Stimulated activated CD8-positive, alpha-beta memory T cell treated with anti-CD3 and anti-CD28 coated beads, Interleukin-12 subunit alpha, Interleukin-12 subunit beta, amount 100 ng/mL, for 1 hour (primary cell): Measurements from ENCODE around the gene TAF11L14.
"Not testable (repeated sequence)": the region's sequence is repeated elsewhere in the genome, so short reads cannot be mapped to it uniquely, and the experiment has no call there.

Source experiments
- DNase-seq: peaks from one replicate; pipeline ENCODE4 v3.0.0-alpha.2; 2020; ENCODE audit warnings: low read depth

TAF11L14 gene

DNA sequence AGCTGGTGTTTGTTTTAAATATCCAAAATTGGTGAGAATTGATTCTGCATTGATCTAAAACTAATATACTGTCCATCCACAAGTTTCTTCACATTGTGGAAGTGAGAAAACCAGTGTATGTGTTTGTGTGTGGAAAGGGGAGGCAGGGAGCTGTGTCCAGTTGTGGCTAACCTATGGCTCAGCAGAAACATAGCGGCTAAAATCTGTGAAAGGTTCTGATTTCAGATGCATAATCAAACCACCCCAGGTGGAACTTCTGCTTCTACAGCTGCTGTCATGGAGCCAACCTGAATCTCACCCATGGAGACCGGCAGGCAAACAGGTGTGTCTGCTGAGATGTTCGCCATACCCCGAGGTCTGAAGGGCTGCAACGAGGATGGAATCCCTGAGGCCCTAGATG is at the start of gene TAF11L14:
Gene TAF11L14 (plus strand): TSS at position 301 of the 400 bp plus-strand sequence.
- DNase-seq: no peak

DNA sequence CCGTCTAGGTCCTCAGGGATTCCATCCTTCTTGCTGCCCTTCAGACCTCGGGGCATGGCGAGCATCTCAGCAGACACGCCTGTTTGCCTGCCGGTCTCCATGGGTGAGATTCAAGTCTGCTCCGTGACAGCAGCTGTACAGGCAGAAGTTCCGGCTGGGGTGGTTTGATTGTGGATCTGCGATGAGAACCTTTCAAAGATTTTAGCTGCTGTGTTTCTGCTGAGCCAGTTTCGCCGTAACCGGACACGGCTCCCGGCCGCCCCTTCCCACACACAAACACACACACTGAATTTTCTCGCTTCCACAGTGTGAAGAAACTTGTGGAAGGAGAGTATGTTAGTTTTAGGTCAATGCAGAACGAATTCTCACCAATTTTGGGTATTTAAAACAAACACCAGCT is 48.6 kb upstream of the TAF11L14 start, which contains the start of gene TAF11L7:
Gene TAF11L7 (minus strand): TSS at position 101 of the 400 bp plus-strand sequence.
- not testable (repeated sequence) for DNase-seq

DNA sequence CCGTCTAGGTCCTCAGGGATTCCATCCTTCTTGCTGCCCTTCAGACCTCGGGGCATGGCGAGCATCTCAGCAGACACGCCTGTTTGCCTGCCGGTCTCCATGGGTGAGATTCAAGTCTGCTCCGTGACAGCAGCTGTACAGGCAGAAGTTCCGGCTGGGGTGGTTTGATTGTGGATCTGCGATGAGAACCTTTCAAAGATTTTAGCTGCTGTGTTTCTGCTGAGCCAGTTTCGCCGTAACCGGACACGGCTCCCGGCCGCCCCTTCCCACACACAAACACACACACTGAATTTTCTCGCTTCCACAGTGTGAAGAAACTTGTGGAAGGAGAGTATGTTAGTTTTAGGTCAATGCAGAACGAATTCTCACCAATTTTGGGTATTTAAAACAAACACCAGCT is 43.4 kb upstream of the TAF11L14 start, which contains the start of gene TAF11L8:
Gene TAF11L8 (minus strand): TSS at position 101 of the 400 bp plus-strand sequence.
- not testable (repeated sequence) for DNase-seq

DNA sequence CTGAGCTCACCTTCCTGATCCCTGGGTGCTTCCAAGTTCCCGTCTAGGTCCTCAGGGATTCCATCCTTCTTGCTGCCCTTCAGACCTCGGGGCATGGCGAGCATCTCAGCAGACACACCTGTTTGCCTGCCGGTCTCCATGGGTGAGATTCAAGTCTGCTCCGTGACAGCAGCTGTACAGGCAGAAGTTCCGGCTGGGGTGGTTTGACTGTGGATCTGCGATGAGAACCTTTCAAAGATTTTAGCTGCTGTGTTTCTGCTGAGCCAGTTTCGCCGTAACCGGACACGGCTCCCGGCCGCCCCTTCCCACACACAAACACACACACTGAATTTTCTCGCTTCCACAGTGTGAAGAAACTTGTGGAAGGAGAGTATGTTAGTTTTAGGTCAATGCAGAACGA is 40.0 kb upstream of the TAF11L14 start, which contains the start of gene TAF11L9:
Gene TAF11L9 (minus strand): TSS at position 140 of the 400 bp plus-strand sequence.
- not testable (repeated sequence) for DNase-seq

DNA sequence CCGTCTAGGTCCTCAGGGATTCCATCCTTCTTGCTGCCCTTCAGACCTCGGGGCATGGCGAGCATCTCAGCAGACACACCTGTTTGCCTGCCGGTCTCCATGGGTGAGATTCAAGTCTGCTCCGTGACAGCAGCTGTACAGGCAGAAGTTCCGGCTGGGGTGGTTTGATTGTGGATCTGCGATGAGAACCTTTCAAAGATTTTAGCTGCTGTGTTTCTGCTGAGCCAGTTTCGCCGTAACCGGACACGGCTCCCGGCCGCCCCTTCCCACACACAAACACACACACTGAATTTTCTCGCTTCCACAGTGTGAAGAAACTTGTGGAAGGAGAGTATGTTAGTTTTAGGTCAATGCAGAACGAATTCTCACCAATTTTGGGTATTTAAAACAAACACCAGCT is 36.5 kb upstream of the TAF11L14 start, which contains the start of gene TAF11L10:
Gene TAF11L10 (minus strand): TSS at position 101 of the 400 bp plus-strand sequence.
- DNase-seq: not testable (repeated sequence)

DNA sequence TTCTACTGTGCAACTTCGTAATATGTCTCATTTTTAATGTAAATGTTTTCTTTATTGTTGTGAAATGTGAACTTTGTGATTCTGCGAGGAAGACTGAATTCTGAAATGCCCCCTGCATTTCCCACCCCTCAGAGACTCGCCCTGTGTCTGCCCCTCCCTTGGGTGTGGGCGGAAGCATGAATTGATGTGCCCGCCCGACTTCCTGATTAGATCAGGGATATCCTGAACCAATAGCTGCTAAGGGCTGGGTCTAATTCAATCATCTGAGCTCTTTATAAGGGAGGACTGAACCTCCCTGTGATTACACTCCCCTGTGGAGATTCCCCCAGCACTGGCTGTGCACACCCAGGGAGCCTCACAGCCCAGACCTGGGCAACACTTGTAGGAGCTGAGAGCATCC is 30.4 kb upstream of the TAF11L14 start, which contains the start of gene TAF11L11:
Gene TAF11L11 (plus strand): TSS at position 304 of the 400 bp plus-strand sequence.
- not testable (repeated sequence) for DNase-seq

DNA sequence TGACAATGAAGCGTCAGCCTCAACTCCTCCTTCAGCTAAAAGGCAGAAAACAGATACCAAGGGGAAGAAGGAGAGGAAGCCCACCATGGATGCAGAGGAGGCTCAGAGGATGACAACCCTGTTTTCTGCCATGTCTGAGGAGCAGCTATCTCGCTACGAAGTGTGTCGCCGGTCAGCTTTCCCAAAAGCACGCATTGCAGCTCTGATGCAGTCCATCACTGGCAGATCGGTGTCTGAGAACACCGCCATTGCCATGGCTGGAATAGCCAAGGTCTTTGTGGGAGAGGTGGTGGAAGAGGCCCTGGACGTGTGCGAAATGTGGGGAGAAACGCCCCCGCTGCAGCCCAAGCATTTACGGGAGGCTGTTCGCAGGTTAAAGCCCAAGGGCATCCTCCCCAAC is 29.3 kb upstream of the TAF11L14 start:
- no peak for DNase-seq

DNA sequence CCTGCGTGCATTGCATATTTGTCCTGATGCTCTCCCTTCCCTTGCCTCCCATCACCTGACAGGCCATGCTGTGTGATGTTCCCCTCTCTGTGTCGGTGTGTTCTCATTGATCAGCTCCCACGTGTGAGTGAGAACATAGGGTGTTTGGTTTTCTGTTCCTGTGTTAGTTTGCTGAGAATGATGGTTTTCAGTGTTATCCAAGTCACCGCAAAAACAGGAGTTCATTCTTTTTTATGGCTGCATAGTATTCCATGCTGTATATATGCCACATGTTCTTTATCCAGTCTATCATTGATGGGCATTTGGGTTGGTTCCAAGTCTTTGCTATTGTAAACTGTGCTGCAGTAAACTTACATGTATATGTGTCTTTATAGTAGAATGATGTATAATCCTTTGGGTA is 26.8 kb upstream of the TAF11L14 start:
- not testable (repeated sequence) for DNase-seq

DNA sequence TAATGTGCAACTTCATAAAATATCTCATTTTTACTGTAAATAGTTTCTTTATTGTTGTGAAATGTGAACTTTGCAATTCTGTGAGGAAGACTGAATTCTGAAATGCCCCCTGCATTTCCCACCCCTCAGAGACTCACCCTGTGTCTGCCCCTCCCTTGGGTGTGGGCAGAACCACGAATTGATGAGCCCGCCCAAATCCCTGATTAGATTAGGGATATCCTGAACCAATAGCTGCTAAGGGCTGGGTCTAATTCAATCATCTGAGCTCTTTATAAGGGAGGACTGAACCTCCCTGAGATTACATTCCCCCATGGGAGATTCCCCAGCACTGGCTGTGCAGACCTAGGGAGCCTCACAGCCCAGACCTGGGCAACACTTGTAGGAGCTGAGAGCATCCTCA is 24.2 kb upstream of the TAF11L14 start, which contains the start of gene TAF11L12:
Gene TAF11L12 (plus strand): TSS at position 301 of the 400 bp plus-strand sequence.
- not testable (repeated sequence) for DNase-seq

DNA sequence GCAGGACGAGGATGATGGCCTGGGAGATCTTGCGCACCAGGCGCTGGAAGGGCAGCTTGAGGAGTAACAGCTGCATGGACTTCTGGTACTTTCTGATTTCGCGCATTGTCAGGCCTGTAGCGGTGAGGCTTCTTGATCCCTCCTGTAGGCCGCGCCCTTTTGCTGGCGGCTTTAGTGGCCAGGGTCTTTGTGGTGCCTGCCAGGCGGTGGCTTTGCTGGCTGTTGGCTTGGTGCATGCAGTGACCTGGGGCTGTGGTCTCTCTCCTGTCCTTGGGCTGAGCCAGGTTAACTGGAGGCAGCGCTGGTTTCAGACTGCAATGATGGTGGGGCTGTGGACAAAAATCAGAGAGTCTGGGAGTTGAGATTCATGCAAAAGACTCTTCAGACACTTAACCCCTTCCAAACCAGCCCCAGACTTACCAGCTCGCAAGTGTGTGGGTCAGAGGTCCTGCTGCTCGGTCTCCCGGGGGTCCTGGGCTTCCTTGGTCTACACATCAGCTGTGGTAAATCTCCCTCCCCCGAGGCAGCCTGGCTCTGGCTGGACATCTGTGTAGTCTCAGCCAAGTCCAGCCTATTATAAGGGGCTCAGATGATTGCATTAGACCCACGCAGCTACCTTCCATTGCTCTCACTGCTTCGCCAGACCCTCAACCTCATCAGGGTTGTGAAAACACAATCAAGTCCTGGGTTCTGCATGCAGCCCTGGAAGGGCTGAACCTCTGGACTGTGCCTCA is 19.2 kb upstream of the TAF11L14 start:
- no peak for DNase-seq

DNA sequence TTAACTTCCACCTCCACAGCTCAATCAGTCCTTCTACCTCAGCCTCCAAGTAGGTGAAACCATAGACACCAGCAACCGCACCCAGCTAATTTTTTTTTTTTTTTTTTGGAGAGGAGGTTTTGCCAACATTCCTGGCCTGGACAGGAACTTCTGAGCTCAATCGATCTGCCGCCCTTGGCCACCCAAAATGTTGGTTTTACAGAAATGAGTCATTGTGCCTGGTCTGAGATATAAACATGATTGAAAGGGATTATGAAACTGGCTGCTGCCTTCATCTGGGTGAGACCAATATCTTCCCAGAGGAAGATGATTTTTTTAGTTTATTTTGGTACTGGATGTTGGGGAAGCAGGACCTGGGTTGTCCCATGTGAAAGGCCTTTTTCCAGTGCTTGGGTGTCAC is 14.9 kb upstream of the TAF11L14 start:
- DNase-seq: no peak

DNA sequence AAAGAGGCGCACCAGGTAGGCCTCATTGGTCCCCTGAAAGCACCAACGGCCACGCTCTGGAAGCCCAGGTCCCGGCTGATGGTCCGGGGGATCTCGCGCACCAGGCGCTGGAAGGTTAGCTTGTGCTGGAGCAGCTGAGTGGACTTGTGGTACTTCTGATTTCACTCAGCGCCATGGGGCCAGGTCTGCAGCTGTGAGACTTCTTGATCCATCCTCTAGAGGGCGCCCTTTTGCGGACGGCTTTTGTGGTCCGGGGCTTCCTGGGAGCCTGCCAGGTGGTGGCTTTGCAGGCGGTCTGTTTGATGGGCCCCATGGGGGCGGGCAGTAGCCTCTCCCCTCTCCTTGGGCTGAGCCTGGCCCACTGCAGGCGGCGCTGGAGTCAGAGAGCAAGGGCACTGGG is 13.6 kb upstream of the TAF11L14 start:
- no peak for DNase-seq

DNA sequence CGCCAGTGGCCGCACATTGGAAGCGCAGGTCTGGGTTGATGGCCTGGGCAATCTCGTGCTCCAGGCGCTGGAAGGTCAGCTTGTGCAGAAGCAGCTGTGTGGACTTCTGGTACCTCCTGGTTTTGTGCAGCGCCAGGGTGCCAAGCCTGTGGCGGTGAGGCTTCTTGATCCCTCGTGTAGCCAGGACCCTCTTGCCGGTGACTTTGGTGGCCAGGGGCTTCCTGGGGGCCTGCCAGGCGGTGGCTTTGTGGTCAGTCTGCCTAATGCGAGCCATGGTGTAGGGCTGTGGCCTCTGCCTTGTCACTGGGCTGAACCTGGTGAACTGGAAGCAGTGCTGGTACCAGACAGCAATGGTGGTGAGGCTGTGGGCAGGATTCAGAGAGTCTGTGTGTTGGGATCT is 8.6 kb upstream of the TAF11L14 start:
- no peak for DNase-seq

DNA sequence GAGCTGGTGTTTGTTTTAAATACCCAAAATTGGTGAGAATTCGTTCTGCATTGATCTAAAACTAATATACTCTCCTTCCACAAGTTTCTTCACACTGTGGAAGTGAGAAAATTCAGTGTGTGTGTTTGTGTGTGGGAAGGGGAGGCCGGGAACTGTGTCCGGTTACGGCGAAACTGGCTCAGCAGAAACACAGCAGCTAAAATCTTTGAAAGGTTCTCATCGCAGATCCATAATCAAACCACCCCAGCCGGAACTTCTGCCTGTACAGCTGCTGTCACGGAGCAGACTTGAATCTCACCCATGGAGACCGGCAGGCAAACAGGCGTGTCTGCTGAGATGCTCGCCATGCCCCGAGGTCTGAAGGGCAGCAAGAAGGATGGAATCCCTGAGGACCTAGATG is 2.5 kb upstream of the TAF11L14 start, which contains the start of gene TAF11L13:
Gene TAF11L13 (plus strand): TSS at position 301 of the 400 bp plus-strand sequence.
- not testable (repeated sequence) for DNase-seq

DNA sequence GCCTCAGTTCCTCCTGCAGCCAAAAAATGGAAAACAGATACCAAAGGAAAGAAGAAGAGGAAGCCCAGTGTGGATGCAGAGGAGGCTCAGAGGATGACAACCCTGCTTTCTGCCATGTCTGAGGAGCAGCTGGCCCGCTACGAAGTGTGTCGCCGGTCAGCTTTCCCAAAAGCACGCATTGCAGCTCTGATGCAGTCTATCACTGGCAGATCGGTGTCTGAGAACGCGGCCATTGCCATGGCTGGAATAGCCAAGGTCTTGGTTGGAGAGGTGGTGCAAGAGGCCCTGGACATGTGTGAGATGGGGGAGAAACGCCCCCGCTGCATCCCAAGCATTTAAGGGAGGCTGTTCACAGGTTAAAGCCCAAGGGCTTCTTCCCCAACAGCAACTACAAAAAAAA is 15.0 kb downstream of the TAF11L14 start:
- DNase-seq: not testable (repeated sequence)

DNA sequence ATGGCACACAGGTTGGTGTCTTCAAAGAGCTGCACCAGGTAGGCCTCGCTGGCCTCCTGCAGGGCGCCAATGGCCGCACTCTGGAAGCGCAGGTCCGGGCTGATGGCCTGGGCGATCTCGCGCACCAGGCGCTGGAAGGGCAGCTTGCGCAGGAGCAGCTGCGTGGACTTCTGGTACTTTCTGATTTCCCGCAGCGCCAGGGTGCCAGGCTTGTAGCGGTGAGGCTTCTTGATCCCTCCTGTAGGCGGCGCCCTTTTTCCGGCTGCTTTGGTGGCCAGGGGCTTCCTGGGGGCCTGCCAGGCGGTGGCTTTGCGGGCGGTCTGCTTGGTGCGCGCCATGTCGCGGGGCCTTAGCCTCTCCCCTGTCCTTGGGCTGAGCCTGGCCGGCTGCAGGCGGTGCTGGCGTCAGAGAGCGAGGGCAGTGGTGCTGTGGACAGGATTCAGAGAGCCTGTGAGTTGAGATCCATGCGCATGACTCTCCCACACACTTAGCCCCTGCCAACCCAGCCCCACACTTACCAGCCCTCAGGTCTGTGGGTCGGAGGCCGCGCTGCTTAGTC is 21.0 kb downstream of the TAF11L14 start:
- DNase-seq: not testable (repeated sequence)

DNA sequence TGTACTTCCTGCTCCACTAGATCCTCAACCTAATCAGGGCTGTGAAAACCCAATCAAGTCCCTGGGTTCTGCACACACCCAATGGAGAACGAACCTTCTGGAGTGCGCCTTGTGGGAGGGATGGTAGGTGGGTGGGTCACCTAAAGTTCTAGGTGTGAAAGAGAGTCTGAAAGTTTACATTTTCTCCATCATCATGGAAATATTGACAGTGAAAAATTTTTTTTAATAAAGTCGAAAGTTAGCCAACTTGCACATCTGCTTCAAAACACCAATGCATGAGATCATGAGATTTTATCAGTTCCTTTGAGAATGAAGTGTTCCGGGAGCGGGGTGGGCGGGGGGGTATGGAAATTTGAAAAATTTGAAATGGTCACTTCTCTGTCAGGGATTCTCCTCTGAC is 21.7 kb downstream of the TAF11L14 start:
- no peak for DNase-seq

DNA sequence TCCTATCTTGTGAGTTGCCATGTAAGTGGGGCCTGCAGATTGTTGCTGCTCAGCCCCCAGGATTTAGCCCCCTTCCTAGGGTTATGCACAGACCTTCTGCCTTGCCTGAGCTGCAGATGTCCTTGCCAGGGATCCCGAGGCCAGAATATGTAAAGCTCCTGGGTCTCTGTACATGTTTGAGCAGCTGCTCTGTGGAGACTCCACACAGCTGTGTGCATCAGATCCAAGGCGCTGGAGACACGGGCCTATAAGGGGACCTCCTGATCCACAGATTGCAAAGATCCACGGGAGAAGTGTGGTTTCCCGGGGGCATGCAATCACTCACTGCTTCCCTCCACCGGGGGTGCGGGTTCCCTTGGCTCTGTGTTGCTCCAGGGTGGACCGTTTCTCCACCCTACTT is 28.9 kb downstream of the TAF11L14 start:
- DNase-seq: no peak

DNA sequence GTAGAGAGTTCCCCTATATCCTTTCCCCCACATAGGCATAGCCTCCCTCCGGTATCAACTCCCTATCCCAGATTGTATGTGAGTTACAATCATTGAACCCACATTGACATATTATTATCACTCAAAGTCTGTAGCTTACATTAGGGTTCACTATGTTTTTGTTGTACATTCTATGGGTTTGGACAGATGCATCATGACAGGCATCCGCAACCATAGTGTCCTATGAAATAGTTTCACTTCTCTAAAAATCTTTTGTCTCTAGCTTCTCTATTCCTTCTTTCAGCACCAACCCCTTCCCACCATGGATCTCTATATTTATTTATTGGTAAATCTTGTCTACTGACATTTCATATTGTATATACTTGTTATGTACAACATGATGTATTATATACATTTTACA is 31.6 kb downstream of the TAF11L14 start:
- DNase-seq: no peak

DNA sequence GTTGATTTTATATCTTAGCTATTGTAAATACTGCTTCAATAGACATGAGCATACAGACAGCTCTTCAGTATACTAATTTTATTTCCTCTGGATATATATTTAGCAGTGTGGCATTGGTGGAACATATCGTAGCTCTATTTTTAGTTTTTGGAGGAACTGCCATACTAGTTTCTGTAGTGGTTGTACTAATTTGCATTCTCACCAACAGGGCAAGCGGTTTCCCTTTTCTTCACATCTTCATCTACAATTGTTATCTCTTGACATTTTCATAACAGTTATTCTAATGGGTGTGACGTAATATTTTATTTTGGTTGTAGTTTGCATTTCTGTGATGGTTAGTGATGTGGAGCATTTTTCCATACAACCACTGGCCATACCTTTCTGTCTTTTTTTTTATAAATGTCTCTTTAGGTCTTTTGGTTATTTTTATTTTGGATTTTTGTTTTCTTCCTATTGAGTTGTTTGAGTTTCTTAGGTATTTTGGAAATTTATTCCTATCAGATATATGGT is 32.5 kb downstream of the TAF11L14 start:
- DNase-seq: no peak

DNA sequence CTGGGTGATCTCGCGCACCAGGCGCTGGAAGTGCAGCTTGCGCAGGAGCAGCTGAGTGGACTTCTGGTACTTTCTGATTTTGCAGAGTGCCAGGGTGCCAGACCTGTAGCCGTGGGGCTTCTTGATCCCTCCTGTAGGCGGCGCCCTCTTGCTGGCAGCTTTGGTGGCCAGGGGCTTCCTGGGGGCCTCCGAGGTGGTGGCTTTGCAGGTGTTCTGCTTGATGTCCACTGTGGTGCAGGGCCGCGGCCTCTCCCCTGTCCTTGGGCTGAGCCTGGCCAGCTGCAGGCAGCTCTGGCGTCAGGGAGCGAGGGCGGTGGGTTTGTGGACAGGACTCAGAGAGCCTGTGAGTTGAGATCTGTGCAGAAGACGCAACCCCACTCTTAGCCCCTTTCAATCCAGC is 36.1 kb downstream of the TAF11L14 start:
- no peak for DNase-seq

DNA sequence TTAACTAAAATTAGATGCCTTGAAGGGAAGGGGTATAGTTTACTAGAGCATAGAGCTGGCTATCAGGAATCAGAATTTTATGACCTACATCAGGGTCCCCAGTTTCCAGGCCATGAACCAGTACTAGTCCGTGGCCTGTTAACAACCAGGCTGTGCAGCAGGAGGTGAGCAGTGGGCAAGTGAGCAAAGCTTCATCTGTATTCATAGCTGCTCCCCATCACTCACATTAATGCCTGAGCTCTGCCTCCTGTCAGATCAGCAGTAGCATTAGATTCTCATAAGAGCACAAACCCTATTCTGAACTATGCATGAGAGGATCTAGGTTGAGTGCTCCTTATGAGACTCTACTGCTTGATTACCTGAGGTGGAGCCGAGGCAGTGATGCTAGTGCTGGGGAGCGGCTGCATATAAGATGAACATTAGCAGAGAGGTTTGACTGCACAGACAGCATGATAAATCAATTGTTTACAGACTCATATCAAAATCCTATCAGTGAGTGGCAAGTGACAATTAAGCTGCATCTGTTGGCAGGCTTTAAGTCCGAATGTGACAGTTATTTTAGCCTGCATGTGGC is 44.6 kb downstream of the TAF11L14 start:
- DNase-seq: no peak
